Bronchial epithelial cell (primary cell): Measurements from ENCODE around the gene RTN4RL1. TPM values are rescaled to one million over a fixed set of nuclear protein-coding genes. Genes with fewer than 3 reads are reported as not detected.

Experiments used
- DNase-seq: peaks from one replicate; pipeline ENCODE4 v3.0.0-alpha.2; 2010; ENCODE audit warnings: low read depth
- FAIRE-seq: peaks from 2 replicates; lab custom pipeline; 2011; peaks lifted over from hg19 to GRCh38; lab: Jason Lieb, UNC
- H3K27me3 ChIP-seq: 2 replicates; pipeline ENCODE4 v1.5.1; 2011; ENCODE audit warnings: low read length; ENCODE audit not compliant: control insufficient read depth, insufficient read depth
- H3K36me3 ChIP-seq: 2 replicates; pipeline ENCODE4 v1.5.1; 2011; ENCODE audit warnings: low read length; ENCODE audit not compliant: control insufficient read depth, insufficient read depth
- H3K4me3 ChIP-seq: 2 replicates; pipeline ENCODE4 v1.5.1; 2011; ENCODE audit warnings: mild to moderate bottlenecking, low read depth, low read length, control low read depth
- total RNA-seq: library from RNA; depleted of rRNA; stranded (reverse); fragments of >200 nt; gene quantifications from 2 replicates; pipeline ENCODE4 v1.2.1, GENCODE V29; 2014
- TF ChIP-seq, protein P1 (sequence below): IDR thresholded peaks from 2 replicates; pipeline ENCODE4 v1.5.1; 2011; ENCODE audit warnings: mild to moderate bottlenecking, moderate library complexity, low read length, control low read depth, inconsistent platforms; ENCODE audit not compliant: insufficient read depth, severe bottlenecking

The RTN4RL1 gene
- total RNA-seq, 1 donor from 2014 or later, result 0.26 TPM

DNA sequence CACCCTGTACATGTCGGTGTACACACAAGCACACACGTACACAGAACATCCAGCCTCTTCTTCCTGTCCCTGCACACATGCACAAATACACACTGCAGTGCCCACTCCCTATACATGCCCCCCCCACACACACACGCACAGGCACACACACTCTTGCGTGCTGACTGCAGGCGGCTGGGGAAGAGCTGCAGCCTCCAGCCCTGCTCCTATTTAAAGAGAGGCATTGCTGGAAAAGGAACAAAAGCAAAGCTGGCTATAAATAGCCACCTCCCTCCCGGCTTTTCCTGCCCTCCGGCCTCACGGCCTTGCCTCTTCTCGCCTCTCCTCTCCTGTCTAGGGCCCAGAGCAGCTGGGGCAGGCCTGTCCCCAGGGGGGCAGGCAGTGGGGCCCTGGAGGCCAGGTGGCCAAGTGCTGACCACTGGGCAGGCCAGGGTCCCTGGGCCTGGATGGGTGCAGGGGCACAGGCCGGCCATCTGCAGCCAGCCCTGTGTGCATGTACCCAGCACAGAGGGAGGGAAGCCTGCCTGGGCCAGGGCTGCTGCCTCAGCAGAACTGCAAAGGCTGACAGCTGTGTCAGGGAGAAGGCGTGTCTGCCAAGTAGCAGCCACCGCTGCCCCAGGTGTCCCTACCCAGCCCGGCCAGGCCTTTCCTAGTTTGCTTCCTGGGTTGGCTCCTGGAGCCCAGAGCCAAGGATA is 25.4 kb downstream of the RTN4RL1 start:
- Histone ChIP-seq H3K4me3 (no peak overlapping the region), H3K27me3 (no peaks in the 10 kb centered on the region), H3K36me3 (no peaks in the 10 kb centered on the region)
- FAIRE-seq (no peak), DNase-seq (peak; percentile 21)
- TF ChIP-seq, protein P1, sequence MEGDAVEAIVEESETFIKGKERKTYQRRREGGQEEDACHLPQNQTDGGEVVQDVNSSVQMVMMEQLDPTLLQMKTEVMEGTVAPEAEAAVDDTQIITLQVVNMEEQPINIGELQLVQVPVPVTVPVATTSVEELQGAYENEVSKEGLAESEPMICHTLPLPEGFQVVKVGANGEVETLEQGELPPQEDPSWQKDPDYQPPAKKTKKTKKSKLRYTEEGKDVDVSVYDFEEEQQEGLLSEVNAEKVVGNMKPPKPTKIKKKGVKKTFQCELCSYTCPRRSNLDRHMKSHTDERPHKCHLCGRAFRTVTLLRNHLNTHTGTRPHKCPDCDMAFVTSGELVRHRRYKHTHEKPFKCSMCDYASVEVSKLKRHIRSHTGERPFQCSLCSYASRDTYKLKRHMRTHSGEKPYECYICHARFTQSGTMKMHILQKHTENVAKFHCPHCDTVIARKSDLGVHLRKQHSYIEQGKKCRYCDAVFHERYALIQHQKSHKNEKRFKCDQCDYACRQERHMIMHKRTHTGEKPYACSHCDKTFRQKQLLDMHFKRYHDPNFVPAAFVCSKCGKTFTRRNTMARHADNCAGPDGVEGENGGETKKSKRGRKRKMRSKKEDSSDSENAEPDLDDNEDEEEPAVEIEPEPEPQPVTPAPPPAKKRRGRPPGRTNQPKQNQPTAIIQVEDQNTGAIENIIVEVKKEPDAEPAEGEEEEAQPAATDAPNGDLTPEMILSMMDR, result no peak

DNA sequence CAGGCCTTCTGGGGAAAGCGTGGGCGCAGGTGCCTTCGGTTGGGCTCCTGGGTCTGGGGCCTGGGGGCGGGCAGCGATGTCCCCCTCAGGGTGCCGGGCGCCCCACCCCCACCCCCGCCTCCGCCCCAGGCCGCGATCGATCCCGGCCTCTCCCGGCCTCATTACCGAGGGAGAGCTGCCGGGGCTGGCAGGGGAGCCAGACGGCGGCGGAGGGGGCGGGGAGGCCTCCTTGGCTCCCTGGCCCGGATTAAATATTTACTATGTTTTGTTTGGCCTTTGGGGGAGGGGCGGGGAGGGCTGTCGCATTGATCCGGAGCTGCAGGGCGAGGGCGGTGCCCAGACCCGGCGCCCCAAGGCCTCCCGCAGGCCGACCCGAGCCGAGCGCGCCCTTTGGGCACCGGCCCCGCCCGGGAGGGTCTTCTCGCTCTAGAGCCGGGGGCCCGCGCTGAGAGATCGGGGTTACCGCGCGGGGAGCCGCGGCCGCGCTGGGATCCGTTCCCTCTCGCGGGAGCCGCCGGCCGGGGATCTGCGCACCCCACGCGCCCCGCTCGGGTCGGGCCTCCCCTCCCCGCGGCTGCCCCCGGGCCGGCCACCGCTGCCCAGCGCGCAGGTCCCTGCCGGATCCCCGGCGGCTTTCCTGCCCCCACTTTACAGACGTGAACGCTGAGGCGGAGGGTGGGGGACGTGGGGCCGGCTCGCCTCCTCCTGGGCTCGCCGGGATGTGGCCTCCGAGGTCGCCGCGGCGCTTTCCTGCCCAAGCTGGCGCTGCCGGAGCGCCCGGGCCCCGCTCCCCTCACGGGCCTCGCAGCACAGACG is 27.0 kb downstream of the RTN4RL1 start:
- DNase-seq, result no peak
- FAIRE-seq, result no peak
- Histone ChIP-seq H3K27me3 (peaks cover 1% of the 10 kb centered on the region), H3K36me3 (no peaks in the 10 kb centered on the region), H3K4me3 (peak overlapping the region; percentile 22)
- TF ChIP-seq, protein P1, result no peak

DNA sequence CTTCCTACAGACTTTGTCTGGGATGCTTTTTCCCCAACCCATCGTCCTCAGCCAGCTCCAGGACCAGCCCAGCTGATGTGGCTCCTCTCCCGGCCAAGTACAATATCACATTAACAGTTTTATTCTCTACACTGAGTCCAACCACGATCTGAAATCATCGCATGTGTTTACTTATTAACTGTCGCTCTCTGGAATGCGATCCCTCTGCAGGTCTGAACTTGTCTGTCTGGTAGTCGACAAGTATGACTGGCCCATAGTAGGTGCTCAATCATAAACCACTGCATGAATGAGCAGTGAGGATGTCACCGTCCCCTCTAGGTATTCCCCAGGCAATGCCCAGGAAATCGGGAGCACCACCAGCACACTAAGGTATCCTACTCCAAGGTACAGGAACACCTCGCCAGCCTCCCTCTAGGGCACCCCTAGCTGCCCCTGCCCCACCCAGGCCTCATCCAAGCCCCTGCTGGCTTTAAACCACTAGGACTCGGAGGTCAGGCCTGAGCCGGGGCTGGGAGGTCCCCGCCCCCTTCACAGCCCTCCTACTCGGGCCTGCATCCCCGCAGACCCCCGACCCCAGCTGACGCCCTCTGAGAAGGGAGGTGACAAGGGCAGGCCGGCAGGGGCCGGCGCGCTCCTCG is 27.7 kb downstream of the RTN4RL1 start:
- peaks cover 1% of the 10 kb centered on the region for H3K27me3 ChIP-seq
- FAIRE-seq (peak; percentile 93), DNase-seq (peak; percentile 80)
- no peak overlapping the region for H3K4me3 ChIP-seq
- TF ChIP-seq, protein P1, result no peak
- H3K36me3 ChIP-seq, result no peaks in the 10 kb centered on the region

DNA sequence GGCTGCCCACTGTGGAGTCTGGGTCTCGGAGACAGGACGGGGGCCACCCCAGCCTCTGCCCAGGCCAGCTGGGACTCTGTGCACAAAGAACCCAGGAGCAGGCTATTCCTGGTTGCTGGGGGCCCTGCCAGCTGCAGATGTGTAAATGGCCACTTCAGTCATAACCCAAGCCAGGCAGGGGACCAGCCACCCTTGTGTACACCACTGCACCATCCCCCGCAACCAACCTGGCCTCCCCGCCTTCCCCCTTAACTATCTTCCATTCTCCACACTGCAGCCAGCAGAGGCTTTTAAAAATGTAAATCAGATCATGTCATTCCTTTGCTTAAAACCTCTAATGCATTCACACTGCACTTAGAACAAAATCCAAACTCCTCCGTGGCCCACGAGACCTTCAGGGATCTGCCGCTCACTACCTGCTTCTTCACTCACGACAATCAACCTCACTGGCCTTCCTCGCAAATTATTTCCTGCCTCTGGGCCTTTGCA is 28.3 kb downstream of the RTN4RL1 start:
- Histone ChIP-seq H3K4me3 (no peak overlapping the region), H3K27me3 (peaks cover 1% of the 10 kb centered on the region), H3K36me3 (no peaks in the 10 kb centered on the region)
- no peak for FAIRE-seq
- TF ChIP-seq, protein P1, result no peak
- DNase-seq, result no peak

DNA sequence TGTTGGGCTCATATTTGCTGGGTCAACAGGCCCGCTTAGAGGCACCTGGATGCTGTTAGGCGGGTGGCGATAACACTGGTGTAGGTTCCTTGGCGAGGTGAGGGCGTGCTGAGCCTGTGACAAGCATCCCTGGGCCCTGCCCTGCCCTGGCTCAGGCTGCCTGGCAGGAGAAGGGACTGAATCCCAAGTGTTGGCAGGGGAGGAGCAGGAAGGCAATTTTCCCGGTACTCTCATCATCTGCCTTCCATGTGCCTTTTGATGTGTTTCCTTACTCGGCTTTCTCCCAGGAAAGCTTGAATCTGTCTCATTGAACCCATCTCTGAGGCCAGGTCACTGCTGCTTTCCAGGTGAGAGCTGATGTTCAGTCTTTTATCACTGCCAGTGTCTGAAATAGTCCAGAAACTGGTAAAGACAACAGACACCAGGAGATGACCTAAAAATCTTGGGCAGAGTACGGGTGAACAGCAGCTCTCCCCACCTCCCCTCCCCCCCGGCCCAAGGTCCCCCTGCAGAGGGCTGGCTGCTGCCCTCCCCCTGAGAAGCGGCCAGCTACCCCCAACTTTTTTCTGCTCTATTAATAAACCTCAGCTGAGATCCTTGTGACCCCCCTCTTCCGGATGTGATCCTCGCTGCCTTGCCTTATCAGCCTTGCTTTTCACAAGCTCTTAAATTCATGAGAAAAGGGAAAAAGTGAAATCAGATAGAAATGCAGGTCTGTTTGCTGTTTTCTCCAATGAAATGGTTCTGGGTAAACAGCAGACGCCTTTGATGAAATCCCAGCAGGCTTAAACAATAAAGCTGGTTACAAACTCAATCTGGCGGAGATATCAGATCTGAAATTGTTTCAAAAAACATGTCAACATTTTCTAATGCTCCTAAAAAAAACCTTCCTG is 29.0 kb downstream of the RTN4RL1 start:
- Histone ChIP-seq H3K4me3 (no peak overlapping the region), H3K36me3 (no peaks in the 10 kb centered on the region), H3K27me3 (peaks cover 1% of the 10 kb centered on the region)
- FAIRE-seq (peak; percentile 23), DNase-seq (no peak)
- TF ChIP-seq, protein P1, result no peak
